A549 treated with Hydrocortisone at 1 μM for 4 hours (cell line): ENCODE measurements around the gene ATP5PB. TPM values are rescaled to one million over a fixed set of nuclear protein-coding genes. Genes with fewer than 3 reads are reported as not detected.

Source experiments
- total RNA-seq: library from RNA; stranded (reverse); fragments of 200-300 nt; extraction: Qiagen RNA extraction; gene quantifications from 5 replicates; pipeline ENCODE4 v1.2.3, GENCODE V29; 2022

The ATP5PB gene, protein sequence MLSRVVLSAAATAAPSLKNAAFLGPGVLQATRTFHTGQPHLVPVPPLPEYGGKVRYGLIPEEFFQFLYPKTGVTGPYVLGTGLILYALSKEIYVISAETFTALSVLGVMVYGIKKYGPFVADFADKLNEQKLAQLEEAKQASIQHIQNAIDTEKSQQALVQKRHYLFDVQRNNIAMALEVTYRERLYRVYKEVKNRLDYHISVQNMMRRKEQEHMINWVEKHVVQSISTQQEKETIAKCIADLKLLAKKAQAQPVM
- total RNA-seq, result 243 to 257 TPM (median 247 TPM) in 5 replicates

DNA sequence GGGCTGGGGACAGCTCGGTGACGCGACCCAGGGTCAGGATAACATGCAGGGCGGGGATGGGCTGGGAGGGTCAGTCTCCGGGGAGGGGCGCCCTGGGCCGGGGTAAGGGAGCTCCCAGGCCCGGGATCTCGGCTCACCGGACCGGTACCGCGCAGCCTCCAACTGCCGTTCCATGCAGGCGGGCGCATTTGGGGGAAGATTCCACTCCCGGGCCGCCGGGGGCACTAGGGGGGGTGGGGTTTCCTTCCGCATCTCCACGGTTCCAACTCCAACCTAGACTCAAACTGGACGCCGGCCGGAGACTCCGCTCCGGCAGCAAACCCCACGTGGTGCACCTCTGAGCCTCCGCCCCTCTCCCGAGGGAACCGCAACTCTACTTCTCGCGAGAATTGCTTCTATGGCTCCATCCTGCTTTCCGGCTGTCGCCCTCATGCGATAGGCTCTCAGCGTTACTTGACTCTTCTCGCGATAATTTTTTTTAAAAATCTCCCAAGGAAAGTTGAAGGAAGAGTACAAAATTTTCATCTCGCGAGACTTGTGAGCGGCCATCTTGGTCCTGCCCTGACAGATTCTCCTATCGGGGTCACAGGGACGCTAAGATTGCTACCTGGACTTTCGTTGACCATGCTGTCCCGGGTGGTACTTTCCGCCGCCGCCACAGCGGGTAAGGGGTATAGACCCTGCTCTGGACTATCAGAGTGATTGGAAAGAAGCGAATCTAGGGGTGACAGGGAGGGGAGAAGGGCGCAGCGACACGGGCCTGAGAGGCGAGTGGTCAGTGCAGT lies at the start of gene ATP5PB, which contains the start of gene WDR77:
Gene ATP5PB, plus strand, starts transcription at position 547 of the 785 bp plus-strand sequence. Its CDS starts 78 bp downstream, at position 625.
Gene WDR77, minus strand, starts transcription at position 339 of the 785 bp plus-strand sequence. Its CDS starts 87 bp downstream, at position 252.

DNA sequence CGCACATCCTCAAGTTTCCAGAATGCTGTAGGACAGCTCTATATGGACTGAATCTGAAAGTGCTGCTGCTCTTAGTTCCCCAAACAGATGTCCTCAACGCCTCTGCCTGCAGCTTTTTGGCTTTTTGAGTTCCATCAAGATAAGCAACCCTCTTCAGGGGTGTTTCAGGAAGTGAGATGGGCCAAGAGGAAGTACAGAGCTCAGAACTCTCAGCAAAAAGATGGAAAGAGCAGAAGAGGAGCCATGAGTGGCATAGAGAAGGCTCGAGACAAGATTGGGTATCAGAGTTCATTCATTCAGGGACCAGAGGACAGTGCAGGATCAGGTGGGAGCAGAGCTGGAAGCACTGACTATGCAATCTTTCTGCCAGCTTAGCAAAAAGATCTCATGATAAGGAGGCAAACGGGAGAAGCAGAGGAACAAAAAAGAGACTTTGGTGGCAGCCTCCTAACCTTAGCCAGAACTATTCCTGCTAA lies 54.4 kb downstream of the ATP5PB start, which contains the start of the genes ADORA3 and TMIGD3:
Gene ADORA3, minus strand, starts transcription at position 49 of the 476 bp plus-strand sequence. CDS start 279 bp downstream, outside the sequence.
Gene TMIGD3, minus strand, starts transcription at position 49 of the 476 bp plus-strand sequence. CDS start 279 bp downstream, outside the sequence.

Other genes starting within 250 kb of the ATP5PB start
- 1.0 to 1.8 TPM (median 1.2 TPM) in 5 replicates for gene DENND2D, start 248.8 kb upstream of the ATP5PB start, total RNA-seq
- 0.25 to 1.1 TPM (median 0.44 TPM) in 5 replicates for gene CHI3L2, start 221.8 kb upstream of the ATP5PB start, total RNA-seq
- not detected in 5 replicates for gene CHIA, start 158.6 kb upstream of the ATP5PB start, total RNA-seq
- gene OVGP1, start 21.7 kb upstream of the ATP5PB start, total RNA-seq, result 0.98 to 1.6 TPM (median 1.2 TPM) in 5 replicates
- gene WDR77, start 208 bp upstream of the ATP5PB start, total RNA-seq, result 35.7 to 53.7 TPM (median 48.5 TPM) in 5 replicates
- 0.14 to 0.22 TPM (median 0.17 TPM) in 4 of 5 replicates, not detected in the other for gene C1orf162, start 24.5 kb downstream of the ATP5PB start, total RNA-seq
- not detected in 5 replicates for gene ADORA3, start 54.2 kb downstream of the ATP5PB start, total RNA-seq
- gene TMIGD3, start 54.2 kb downstream of the ATP5PB start, total RNA-seq, result not detected in 5 replicates
- gene RAP1A, start 170.3 kb downstream of the ATP5PB start, total RNA-seq, result 26.6 to 42.3 TPM (median 31.8 TPM) in 5 replicates